ES-I3 (cell line): Measurements from ENCODE around the gene TMEM256.
"Not testable (repeated sequence)": the region's sequence is repeated elsewhere in the genome, so short reads cannot be mapped to it uniquely, and the experiment has no call there.

Experiments used
- H3K36me3 ChIP-seq: 2 replicates; pipeline ENCODE4 v1.6.1; 2013; ENCODE audit warnings: mild to moderate bottlenecking, low read length, control low read depth, moderate library complexity; ENCODE audit not compliant: insufficient read depth
- H3K4me1 ChIP-seq: 2 replicates; pipeline ENCODE4 v1.6.1; 2013; ENCODE audit warnings: mild to moderate bottlenecking, control low read depth, low read length; ENCODE audit not compliant: insufficient read depth
- H3K9ac ChIP-seq: 2 replicates; pipeline ENCODE4 v1.6.1; 2013; ENCODE audit warnings: low read depth, mild to moderate bottlenecking, low read length, moderate library complexity
- H3K9me3 ChIP-seq: 2 replicates; pipeline ENCODE4 v1.6.1; 2013; ENCODE audit warnings: mild to moderate bottlenecking, low read length, moderate library complexity; ENCODE audit not compliant: control insufficient read depth, insufficient read depth

TMEM256 gene

GRCh38 chr17:7367918-7368598, 35.8 kb downstream of the TMEM256 start:
- no peak overlapping the region for H3K9ac ChIP-seq
- H3K4me1 ChIP-seq, result peaks cover 7% of the 10 kb centered on the region
- H3K9me3 ChIP-seq, result no peaks in the 10 kb centered on the region
- no peaks in the 10 kb centered on the region for H3K36me3 ChIP-seq

- H3K9me3 ChIP-seq, result no peaks in the 10 kb centered on the region
- H3K36me3 ChIP-seq, result no peaks in the 10 kb centered on the region
- peaks cover 7% of the 10 kb centered on the region for H3K4me1 ChIP-seq
- no peak overlapping the region for H3K9ac ChIP-seq
Measured at GRCh38 chr17:7367083-7367482, 36.8 kb downstream of the TMEM256 start.

GRCh38 chr17:7365963-7366362, 37.9 kb downstream of the TMEM256 start:
- H3K9me3 ChIP-seq, H3K4me1 ChIP-seq, H3K9ac ChIP-seq, H3K36me3 ChIP-seq: not testable (repeated sequence)

- Histone ChIP-seq H3K36me3 (no peaks in the 10 kb centered on the region), H3K4me1 (peaks cover 5% of the 10 kb centered on the region), H3K9me3 (no peaks in the 10 kb centered on the region), H3K9ac (no peak overlapping the region)
Measured at GRCh38 chr17:7363311-7363710, 40.6 kb downstream of the TMEM256 start.

- no peaks in the 10 kb centered on the region for H3K36me3 ChIP-seq
- no peaks in the 10 kb centered on the region; the same call in 1 of the 2 replicates for H3K4me1 ChIP-seq
- H3K9ac ChIP-seq, result no peak overlapping the region
- no peaks in the 10 kb centered on the region for H3K9me3 ChIP-seq
Measured at GRCh38 chr17:7361906-7362305, 42.0 kb downstream of the TMEM256 start.

GRCh38 chr17:7357381-7357780, 46.5 kb downstream of the TMEM256 start:
- Histone ChIP-seq H3K4me1 (no peaks in the 10 kb centered on the region; the same call in 1 of the 2 replicates), H3K9ac (no peak overlapping the region), H3K36me3 (no peaks in the 10 kb centered on the region), H3K9me3 (no peaks in the 10 kb centered on the region)

- Histone ChIP-seq H3K9ac (no peak overlapping the region), H3K9me3 (no peaks in the 10 kb centered on the region), H3K36me3 (no peaks in the 10 kb centered on the region), H3K4me1 (no peaks in the 10 kb centered on the region; the same call in 1 of the 2 replicates)
Measured at GRCh38 chr17:7356756-7357155, 47.1 kb downstream of the TMEM256 start.

GRCh38 chr17:7356072-7356549, 47.8 kb downstream of the TMEM256 start:
- Histone ChIP-seq H3K4me1 (no peaks in the 10 kb centered on the region; the same call in 1 of the 2 replicates), H3K9ac (peak overlapping the region; percentile 7; the same call in 1 of the 2 replicates), H3K9me3 (no peaks in the 10 kb centered on the region), H3K36me3 (no peaks in the 10 kb centered on the region)

GRCh38 chr17:7355573-7355972, 48.3 kb downstream of the TMEM256 start:
- H3K36me3 ChIP-seq, result no peaks in the 10 kb centered on the region
- no peaks in the 10 kb centered on the region; the same call in 1 of the 2 replicates for H3K4me1 ChIP-seq
- H3K9me3 ChIP-seq, result no peaks in the 10 kb centered on the region
- no peak overlapping the region for H3K9ac ChIP-seq

GRCh38 chr17:7355053-7355452, 48.8 kb downstream of the TMEM256 start, which contains the start of gene TMEM95:
TSS of gene TMEM95 (plus strand) at chr17:7355156. CDS start at chr17:7355205, 49 bp downstream.
- Histone ChIP-seq H3K36me3 (no peaks in the 10 kb centered on the region), H3K9ac (no peak within 1 kb of the TSS), H3K4me1 (no peaks in the 10 kb centered on the region; the same call in 1 of the 2 replicates), H3K9me3 (no peaks in the 10 kb centered on the region)

- Histone ChIP-seq H3K4me1 (peaks cover 3% of the 10 kb centered on the region; the same call in 1 of the 2 replicates), H3K9me3 (no peaks in the 10 kb centered on the region), H3K36me3 (no peaks in the 10 kb centered on the region), H3K9ac (no peak overlapping the region)
Measured at GRCh38 chr17:7354262-7354843, 49.5 kb downstream of the TMEM256 start.
